Ovary (tissue), 3 donors: ENCODE measurements around the gene GAP43.

Experiments used
- CTCF ChIP-seq, 3 donors: fragments of 450-650 bp in 2 of 3; fragments of 200-600 bp in 1 of 3; IDR thresholded peaks; one replicate each; pipeline versions ENCODE4 v1.5.1 to v1.8.0; 2016 to 2022; ENCODE audit warnings: antibody characterized with exemption in 3 of 3, mild to moderate bottlenecking in 1 of 3
- EP300 ChIP-seq: sonication (generic); formaldehyde crosslinking; IDR thresholded peaks from one replicate; pipeline ENCODE4 v1.6.1; 2017; ENCODE audit warnings: antibody characterized with exemption
- POLR2A ChIP-seq: fragments of 450-650 bp; IDR thresholded peaks from one replicate; pipeline ENCODE4 v1.6.1; 2017; ENCODE audit warnings: antibody characterized with exemption, mild to moderate bottlenecking, moderate library complexity
- donor health status: DM: no; HTN: no; CAD: no.

GRCh38 chr3:115663414-115663813, 40.1 kb downstream of the GAP43 start:
- no peak for TF ChIP-seq CTCF (IDR thresholded peaks at IDR 0.05)
- TF ChIP-seq EP300, result no peak
- no peak for TF ChIP-seq POLR2A
